Measurements from ENCODE around the gene FMO4. TPM values are rescaled to one million over a fixed set of nuclear protein-coding genes. Genes with fewer than 3 reads are reported as not detected.
"Not testable (repeated sequence)": the region's sequence is repeated elsewhere in the genome, so short reads cannot be mapped to it uniquely, and the experiment has no call there.

Gene FMO4
- total and polyA plus RNA-seq, 2 of the 13 experiments (the other 11 are each of a cell fraction or from before 2014, with no cell fraction given), result 0.07 to 0.29 TPM

DNA sequence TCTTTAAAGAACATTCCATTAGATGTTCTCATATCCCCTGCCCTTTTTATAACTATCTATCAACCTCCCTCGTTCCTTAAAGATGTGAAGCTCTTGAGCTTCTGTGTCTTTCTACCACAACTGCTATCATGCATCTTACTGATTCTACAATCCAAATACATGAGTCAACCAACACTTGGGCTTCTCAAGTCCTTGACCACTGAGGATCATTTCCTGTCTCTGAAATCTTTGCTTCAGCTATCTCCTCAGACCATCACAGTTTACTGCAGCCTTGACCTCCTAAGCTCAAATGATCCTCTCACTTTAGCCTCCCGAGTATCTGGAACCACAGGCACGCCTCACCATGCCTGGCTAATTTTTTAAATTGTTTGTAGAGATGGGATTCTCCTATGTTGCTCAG lies 75.2 kb downstream of the FMO4 start:
- TF ChIP-seq ZKSCAN5 (CRISPR knock-in tag; IDR thresholded peaks at IDR 0.05) (no peak), MED1 (CRISPR knock-in tag; IDR thresholded peaks at IDR 0.05) (no peak), NBN (conservative IDR thresholded peaks at IDR 0.05) (no peak), ZNF143 (CRISPR knock-in tag; IDR thresholded peaks at IDR 0.05) (no peak), DZIP1 (CRISPR knock-in tag; IDR thresholded peaks at IDR 0.05) (no peak), ZNF17 (CRISPR knock-in tag; IDR thresholded peaks at IDR 0.05) (no peak)
- no TSS peak for BruUV-seq (replicated peaks)
- Histone ChIP-seq H2AFZ (ENCODE audit: low read length) (no peak overlapping the region), H3K9me3 (ENCODE audit: low read length) (no peaks in the 10 kb centered on the region), H3K4me1 (ENCODE audit: insufficient read depth, low read length) (no peaks in the 10 kb centered on the region), H3K27ac (ENCODE audit: extremely low read length, insufficient read depth, low read length) (no peak overlapping the region), H3K27me3 (ENCODE audit: control insufficient read depth in 1 of 2, insufficient read depth in 2 of 2, low read length in 2 of 2) (no peaks in the 10 kb centered on the region), H3K9ac (ENCODE audit: insufficient read depth, low read depth, low read length) (no peak overlapping the region), H3K79me2 (ENCODE audit: insufficient read depth, low read length) (no peaks in the 10 kb centered on the region), H4K20me1 (ENCODE audit: insufficient read depth, low read length) (no peaks in the 10 kb centered on the region), H3K4me2 (ENCODE audit: low read depth, low read length) (no peak overlapping the region), H3K4me3 (replicated peaks in 1 of 3; ENCODE audit: insufficient read depth in 1 of 3, low read depth in 2 of 3, low read length in 3 of 3) (no peak overlapping the region), H3K36me3 (replicated peaks in 1 of 2; ENCODE audit: control insufficient read depth in 1 of 2, insufficient read depth in 2 of 2, low read length in 2 of 2) (no peaks in the 10 kb centered on the region)
- CTCF ChIA-PET (ENCODE audit: low intra/inter-chr PET ratio, low total read pairs), result no interaction called here
- WGBS (ENCODE audit: low lambda C conversion rate), result 0% methylated on average over 3 of the region's 3 CpGs
- in situ Hi-C loops (cut with HindIII; ENCODE audit: extremely low pct_ligation_motif_present, low pct_unique_long_range_greater_than_20kb), result no loop called here
- intact Hi-C loops (cut with micrococcal nuclease; ENCODE audit: unreplicated experiment), result no loop called here
- ATAC-seq, result no peak
- DNase-seq (ENCODE audit: low spot score), result no peak
- POLR2A ChIA-PET, result no interaction called here
- no peak for FAIRE-seq

DNA sequence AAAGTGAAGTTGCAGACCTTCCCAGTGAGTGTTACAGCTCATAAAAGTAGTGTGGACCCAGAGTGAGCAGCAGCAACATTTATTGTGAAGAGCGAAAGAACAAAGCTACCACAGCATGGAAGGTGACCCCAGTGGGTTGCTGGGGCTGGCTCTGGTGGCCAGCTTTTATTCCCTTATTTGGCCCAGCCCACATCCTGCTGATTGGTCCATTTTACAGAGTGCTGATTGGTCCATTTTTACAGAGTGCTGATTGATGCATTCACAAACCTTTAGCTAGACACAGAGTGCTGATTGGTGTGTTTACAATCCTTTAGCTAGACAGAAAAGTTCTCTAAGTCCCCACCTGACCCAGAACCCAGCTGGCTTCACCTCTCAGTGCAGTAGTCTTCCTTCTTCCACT lies 76.8 kb downstream of the FMO4 start:
- H3K36me3 ChIP-seq (replicated peaks in 1 of 2; ENCODE audit: control insufficient read depth in 1 of 2, insufficient read depth in 2 of 2, low read length in 2 of 2); H3K9me3 ChIP-seq (ENCODE audit: low read length); H3K4me1 ChIP-seq (ENCODE audit: insufficient read depth, low read length); intact Hi-C loops (cut with micrococcal nuclease; ENCODE audit: unreplicated experiment); H3K4me2 ChIP-seq (ENCODE audit: low read depth, low read length); H3K79me2 ChIP-seq (ENCODE audit: insufficient read depth, low read length); ATAC-seq; POLR2A ChIA-PET; DNase-seq (ENCODE audit: low spot score); BruUV-seq (replicated peaks); CTCF ChIA-PET (ENCODE audit: low intra/inter-chr PET ratio, low total read pairs); H3K9ac ChIP-seq (ENCODE audit: insufficient read depth, low read depth, low read length); H3K27me3 ChIP-seq (ENCODE audit: control insufficient read depth in 1 of 2, insufficient read depth in 2 of 2, low read length in 2 of 2); in situ Hi-C loops (cut with HindIII; ENCODE audit: extremely low pct_ligation_motif_present, low pct_unique_long_range_greater_than_20kb); H3K27ac ChIP-seq (ENCODE audit: extremely low read length, insufficient read depth, low read length); H2AFZ ChIP-seq (ENCODE audit: low read length); FAIRE-seq; H4K20me1 ChIP-seq (ENCODE audit: insufficient read depth, low read length); H3K4me3 ChIP-seq (replicated peaks in 1 of 3; ENCODE audit: insufficient read depth in 1 of 3, low read depth in 2 of 3, low read length in 3 of 3): not testable (repeated sequence)
- no CpG with 5 or more reads among the region's 1 CpG for whole genome bisulfite sequencing (ENCODE audit: low lambda C conversion rate)

Small RNAs within 50 kb of the gene (small RNA-seq; reads per million reads assigned to genes)
- gene SRP14P4 (ENCODE audit: insufficient read depth in 2 of 3, insufficient read length in 3 of 3, low read depth in 2 of 3, low replicate concordance in 1 of 3), result 0 reads per million in 3 experiments

Other genes starting within 250 kb of the FMO4 start
- gene FMO3, start 223.3 kb upstream of the FMO4 start, total RNA-seq (2016; rRNA removed; fragmentation: Illumina TruSeq; extraction: Trizol), result not detected in 2 replicates
- not detected in 2 replicates for gene FMO3, start 223.3 kb upstream of the FMO4 start, polyA plus RNA-seq (2011; rRNA removed)
- not detected in 2 replicates for gene FMO2, start 128.9 kb upstream of the FMO4 start, total RNA-seq (2016; rRNA removed; fragmentation: Illumina TruSeq; extraction: Trizol)
- not detected in 2 replicates for gene FMO2, start 128.9 kb upstream of the FMO4 start, polyA plus RNA-seq (2011; rRNA removed)
- gene FMO1, start 65.7 kb upstream of the FMO4 start, total RNA-seq (2016; rRNA removed; fragmentation: Illumina TruSeq; extraction: Trizol), result not detected in 2 replicates
- gene FMO1, start 65.7 kb upstream of the FMO4 start, polyA plus RNA-seq (2011; rRNA removed), result not detected in 2 replicates
- 46.2 and 124 TPM in 2 replicates for gene PRRC2C, start 171.3 kb downstream of the FMO4 start, total RNA-seq (2016; rRNA removed; fragmentation: Illumina TruSeq; extraction: Trizol)
- 57.0 and 57.3 TPM in 2 replicates for gene PRRC2C, start 171.3 kb downstream of the FMO4 start, polyA plus RNA-seq (2011; rRNA removed)

Measured in HepG2 (cell line).